Measurements from ENCODE around the gene BTG2. TPM values are rescaled to one million over a fixed set of nuclear protein-coding genes. Genes with fewer than 3 reads are reported as not detected.
A peak's percentile ranks its signal among the peaks of the same experiment; 100 is the strongest.

Gene BTG2
- total RNA-seq, 1 experiment from 2014 or later: 2.9 TPM

GRCh38 chr1:203320591-203321272 is 15.4 kb downstream of the BTG2 start:
- Histone ChIP-seq H4K91ac (ENCODE audit: insufficient read length, low read depth, low read length) (no peak overlapping the region), H2BK120ac (ENCODE audit: low read depth, low read length, poor library complexity, severe bottlenecking) (no peak overlapping the region), H3K23me2 (ENCODE audit: insufficient read length, low read depth, low read length, poor library complexity, severe bottlenecking) (no peaks in the 10 kb centered on the region), H3T11ph (ENCODE audit: low read length) (no peak overlapping the region), H3K9ac (ENCODE audit: extremely low read depth, insufficient read length, low read length) (no peak overlapping the region), H3K27ac (ENCODE audit: insufficient read length, low read depth, low read length) (no peak overlapping the region), H3K27me3 (ENCODE audit: insufficient read depth, low read length) (peaks cover 13% of the 10 kb centered on the region; the same call in 1 of the 2 replicates), H3K14ac (ENCODE audit: insufficient read depth, low read length) (no peak overlapping the region), H4K5ac (ENCODE audit: insufficient read length, low read depth, low read length) (no peak overlapping the region), H3K9me3 (ENCODE audit: control insufficient read depth, low read depth, low read length) (no peaks in the 10 kb centered on the region), H2AFZ (ENCODE audit: low read length) (no peak overlapping the region), H3K56ac (ENCODE audit: insufficient read length, low read depth, low read length) (no peak overlapping the region), H3K4ac (ENCODE audit: low read depth, low read length) (no peak overlapping the region), H2AK5ac (ENCODE audit: insufficient read length, low read length) (no peak overlapping the region), H2BK15ac (ENCODE audit: low read depth, low read length) (no peak overlapping the region), H3K23ac (ENCODE audit: insufficient read length, low read depth, low read length) (no peak overlapping the region), H3K79me2 (ENCODE audit: insufficient read depth, low read length) (no peaks in the 10 kb centered on the region), H4K20me1 (ENCODE audit: control insufficient read depth, insufficient read depth, insufficient read length) (peaks cover 2% of the 10 kb centered on the region), H2BK12ac (ENCODE audit: insufficient read length, low read depth, low read length) (no peak overlapping the region), H4K8ac (replicated peaks; ENCODE audit: insufficient read length, low read depth, low read length) (no peak overlapping the region), H2BK5ac (ENCODE audit: insufficient read length, low read length) (no peak overlapping the region), H2BK20ac (ENCODE audit: low read depth, low read length, poor library complexity, severe bottlenecking) (no peak overlapping the region), H3K79me1 (ENCODE audit: insufficient read depth, low read depth, low read length, poor library complexity, severe bottlenecking) (no peaks in the 10 kb centered on the region), H3K18ac (ENCODE audit: insufficient read length, low read depth, low read length) (no peak overlapping the region), H3K4me1 (ENCODE audit: insufficient read depth, low read length) (no peaks in the 10 kb centered on the region; the same call in 1 of the 2 replicates), H3K4me2 (ENCODE audit: insufficient read depth, insufficient read length, low read length) (no peak overlapping the region)
- Mint-ChIP-seq H3K27me3 (ENCODE audit: low read depth) (peaks cover 99% of the 10 kb centered on the region), H3K4me3 (no peak overlapping the region), H3K36me3 (ENCODE audit: insufficient read depth in 1 of 3, low read depth in 3 of 3) (no peaks in the 10 kb centered on the region), H3K9me3 (no peaks in the 10 kb centered on the region), H3K27ac (peak overlapping the region in 1 of 3 experiments; percentile 27; a peak in 1 of 7 replicates), H3K4me1 (peaks cover 30 to 49% of the 10 kb centered on the region in 2 experiments)
- WGBS (ENCODE audit: extremely low coverage, insufficient read length, low lambda C conversion rate): no CpG with 5 or more reads among the region's 6 CpGs
- peak; percentile 21; the same call in 1 of the 3 replicates for TF ChIP-seq CTCF (conservative IDR thresholded peaks at IDR 0.05)
- DNase-seq: peak; percentile 84
